ENCODE data around the gene TRAPPC6A. TPM values are rescaled to one million over a fixed set of nuclear protein-coding genes. Genes with fewer than 3 reads are reported as not detected.

Gene TRAPPC6A
- total and polyA plus RNA-seq, 9 of the 15 experiments (the other 6 are each of a cell fraction or from before 2014, with no cell fraction given), result 0.82 to 23.6 (median 11.6) TPM

- TF ChIP-seq ZBTB40 (IDR thresholded peaks at IDR 0.05) (no peak), ZBTB40 (CRISPR knock-in tag; IDR thresholded peaks at IDR 0.05) (no peak), ZNF512 (tag; IDR thresholded peaks at IDR 0.05) (no peak), ZNF644 (tag; IDR thresholded peaks at IDR 0.05; ENCODE audit: low read depth) (no peak), EZH2 (IDR thresholded peaks at IDR 0.05; ENCODE audit: borderline replicate concordance, low read depth, low read length) (no peak), ATF1 (CRISPR knock-in tag; IDR thresholded peaks at IDR 0.05) (no peak), ATF1 (tag; IDR thresholded peaks at IDR 0.05) (no peak), FOXJ2 (tag; IDR thresholded peaks at IDR 0.05) (no peak), TRIM28 (IDR thresholded peaks at IDR 0.05) (no peak), ATF3 (IDR thresholded peaks at IDR 0.05) (no peak), ATF3 (CRISPR knock-in tag; conservative IDR thresholded peaks at IDR 0.05) (no peak), IRF1 (CRISPR knock-in tag; IDR thresholded peaks at IDR 0.05; ENCODE audit: borderline replicate concordance) (no peak), ZNF395 (CRISPR knock-in tag; IDR thresholded peaks at IDR 0.05) (no peak; the same call in 1 of the 2 replicates), FOXJ3 (CRISPR knock-in tag; IDR thresholded peaks at IDR 0.05) (no peak), ZNF184 (CRISPR knock-in tag; IDR thresholded peaks at IDR 0.05) (no peak), SMARCE1 (IDR thresholded peaks at IDR 0.05) (no peak)
Measured at GRCh38 chr19:45177817-45178261, at the start of gene TRAPPC6A (continued).

All from K562 (cell line).